B cell (primary cell): ENCODE results near the gene CLCF1. TPM values are rescaled to one million over a fixed set of nuclear protein-coding genes. Genes with fewer than 3 reads are reported as not detected.

Source experiments
- ATAC-seq: fragments of 200-7000 bp; cut with Tn5 transposase; one replicate; pipeline ENCODE4 v1.10.0; 2021; ENCODE audit warnings: low read depth, mild to moderate bottlenecking, moderate number of reproducible peaks, moderate library complexity
- CTCF ChIA-PET: fragments of 350-600 bp; sonication (Branson Sonifier 250); formaldehyde crosslinking; loops from one replicate; lab custom pipeline; 2021; ENCODE audit warnings: antibody characterized with exemption, inconsistent platforms; lab: Charles Lee
- POLR2A ChIA-PET: fragments of 350-600 bp; sonication (Branson Sonifier 250); formaldehyde crosslinking; loops from one replicate; lab custom pipeline; 2021; ENCODE audit warnings: antibody characterized with exemption; lab: Charles Lee
- DNase-seq: peaks from one replicate; pipeline ENCODE4 v3.0.0; 2013
- H2AFZ ChIP-seq: 2 replicates; pipeline ENCODE4 v1.6.1; 2012; ENCODE audit warnings: mild to moderate bottlenecking, low read depth, low read length; ENCODE audit not compliant: insufficient read depth, poor library complexity, severe bottlenecking
- H3K27ac ChIP-seq, 2 donors: 1 replicate in 1 of 2; 2 replicates in 1 of 2; pipeline ENCODE4 v1.5.1; 2012 to 2013; ENCODE audit warnings: low read length in 2 of 2, mild to moderate bottlenecking in 2 of 2, moderate library complexity in 1 of 2
- H3K27me3 ChIP-seq, 4 experiments: fragments of 200-600 bp in 1 of 4; sonication (generic) in 1 of 4; replicated peaks in 1 of 4; 1 replicate in 2 of 4; 2 replicates in 2 of 4; pipeline versions ENCODE4 v1.6.1 to v1.7.0; 2013 to 2016; ENCODE audit warnings: low read length in 3 of 4, mild to moderate bottlenecking in 2 of 4, mixed read lengths in 1 of 4, moderate library complexity in 1 of 4; ENCODE audit not compliant: insufficient read depth in 4 of 4, control insufficient read depth in 3 of 4; ENCODE audit errors: control extremely low read depth in 1 of 4
- H3K36me3 ChIP-seq, 2 experiments: replicated peaks in 1 of 2; 1 replicate in 1 of 2; 2 replicates in 1 of 2; pipeline versions ENCODE4 v1.6.1 to v1.7.1; 2013; ENCODE audit warnings: low read length in 1 of 2; ENCODE audit not compliant: insufficient read depth in 2 of 2, control insufficient read depth in 1 of 2; ENCODE audit errors: control extremely low read depth in 1 of 2, extremely low read depth in 1 of 2
- H3K4me1 ChIP-seq, 2 donors: fragments of 200-600 bp in 1 of 2; sonication (generic) in 1 of 2; 1 replicate in 1 of 2; 2 replicates in 1 of 2; pipeline versions ENCODE4 v1.5.1 to v1.6.1; 2013 to 2017; ENCODE audit warnings: low read length in 2 of 2; ENCODE audit not compliant: control insufficient read depth in 2 of 2, insufficient read depth in 2 of 2
- H3K4me2 ChIP-seq: replicated peaks from 2 replicates; pipeline ENCODE3; 2012; ENCODE audit warnings: mild to moderate bottlenecking, low read depth, low read length; ENCODE audit not compliant: poor library complexity, severe bottlenecking
- H3K4me3 ChIP-seq, 5 experiments: fragments of 200-600 bp in 1 of 5; sonication (generic) in 1 of 5; 1 replicate in 3 of 5; 2 replicates in 2 of 5; pipeline versions ENCODE4 v1.5.1 to v1.7.0; 2011 to 2016; ENCODE audit warnings: low read length in 4 of 5, mild to moderate bottlenecking in 4 of 5, low read depth in 2 of 5, control low read depth in 1 of 5, moderate library complexity in 1 of 5; ENCODE audit not compliant: insufficient read depth in 1 of 5; ENCODE audit errors: control extremely low read depth in 1 of 5, extremely low read depth in 1 of 5
- H3K79me2 ChIP-seq: fragments of 200-600 bp; sonication (generic); one replicate; pipeline ENCODE4 v1.6.0; 2016; ENCODE audit warnings: low read length; ENCODE audit not compliant: control insufficient read depth, insufficient read depth
- H3K9ac ChIP-seq: fragments of 200-600 bp; sonication (generic); 2 replicates; pipeline ENCODE4 v1.6.1; 2017; ENCODE audit warnings: mild to moderate bottlenecking, low read length, moderate library complexity
- H3K9me3 ChIP-seq, 3 donors: one replicate each; pipeline versions ENCODE4 v1.6.1 to v1.7.1; 2013; ENCODE audit warnings: low read length in 2 of 3; ENCODE audit not compliant: control insufficient read depth in 2 of 3, insufficient read depth in 1 of 3; ENCODE audit errors: control extremely low read depth in 1 of 3
- H4K20me1 ChIP-seq: 2 replicates; pipeline ENCODE4 v1.6.0; 2012; ENCODE audit warnings: mild to moderate bottlenecking, low read length; ENCODE audit not compliant: insufficient read depth, control insufficient read depth, poor library complexity, severe bottlenecking
- H3K27ac Mint-ChIP-seq: one replicate; pipeline ENCODE4 v1.8.0; 2021; ENCODE audit warnings: mixed read lengths
- H3K27me3 Mint-ChIP-seq: one replicate; pipeline ENCODE4 v1.8.0; 2021; ENCODE audit warnings: mixed read lengths
- H3K4me1 Mint-ChIP-seq: one replicate; pipeline ENCODE4 v1.8.0; 2021; ENCODE audit warnings: mixed read lengths
- H3K4me3 Mint-ChIP-seq: one replicate; pipeline ENCODE4 v1.8.0; 2021; ENCODE audit warnings: mixed read lengths
- H3K9me3 Mint-ChIP-seq: one replicate; pipeline ENCODE4 v1.8.0; 2022; ENCODE audit warnings: mixed read lengths; ENCODE audit not compliant: insufficient read depth
- CTCF ChIP-seq: fragments of 200-600 bp; IDR thresholded peaks from one replicate; pipeline ENCODE4 v1.8.0; 2022; ENCODE audit warnings: antibody characterized with exemption, mild to moderate bottlenecking
- EZH2 ChIP-seq: IDR thresholded peaks from 2 replicates; pipeline ENCODE4 v1.6.1; 2012; ENCODE audit warnings: borderline replicate concordance, low read depth, mild to moderate bottlenecking, moderate library complexity, low read length; ENCODE audit not compliant: insufficient read depth, poor library complexity, severe bottlenecking
- WGBS: methylation state at CpG from one replicate; pipeline ENCODE4 v1.1.5; 2013; ENCODE audit warnings: missing lambda C conversion rate; ENCODE audit not compliant: insufficient coverage; 5-methylcytosine and 5-hydroxymethylcytosine counted together
- intact Hi-C: fragments of 100-400 bp; cut with micrococcal nuclease; formaldehyde crosslinking; loops from one replicate; pipeline ENCODE4 v1.10.0; 2022
- polyA plus RNA-seq: library from polyadenylated mRNA; depleted of rRNA; stranded (reverse); fragments of >200 nt; gene quantifications from 2 replicates; pipeline ENCODE4 v1.2.3, GENCODE V29; 2012
- total RNA-seq, 2 donors: library from RNA; stranded (reverse); fragments of 120-200 nt in 1 of 2; gene quantifications; 1 replicate in 1 of 2; 2 replicates in 1 of 2; pipeline versions ENCODE4 v1.2.3 to v1.2.4, GENCODE V29; 2013 to 2022

The CLCF1 gene
- total and polyA plus RNA-seq, 2 donors (not counting 1 experiment from before 2014, with no cell fraction given), result 29.1 to 44.6 TPM

- no peaks in the 10 kb centered on the region for H4K20me1 ChIP-seq
- H3K4me1 Mint-ChIP-seq, result no peaks in the 10 kb centered on the region
- intact Hi-C loops, result no loop called here
- H3K9ac ChIP-seq, result no peak overlapping the region
- H3K9me3 Mint-ChIP-seq, result no peaks in the 10 kb centered on the region
- H3K27me3 Mint-ChIP-seq, result no peaks in the 10 kb centered on the region
- peaks cover 9% of the 10 kb centered on the region for H3K79me2 ChIP-seq
- POLR2A ChIA-PET, result interaction anchor here (0.6 kb wide), 1 partner anchor 102 kb away, joined by 4 read pairs; no protein-coding TSS in a partner anchor
- no peak for ATAC-seq
- H3K27ac Mint-ChIP-seq, result no peak overlapping the region
- no peaks in the 10 kb centered on the region for H3K36me3 ChIP-seq
- H3K27me3 ChIP-seq, result no peaks in the 10 kb centered on the region
- H3K4me1 ChIP-seq, result no peaks in the 10 kb centered on the region
- WGBS, result 97% methylated on average over 4 of the region's 6 CpGs
- H3K27ac ChIP-seq, result no peak overlapping the region
- H2AFZ ChIP-seq, result no peak overlapping the region
- H3K9me3 ChIP-seq, result no peaks in the 10 kb centered on the region
- CTCF ChIA-PET, result interaction anchor here (0.6 to 2.4 kb wide), 5 partner anchors 13 to 241 kb away, joined by 3 to 10 read pairs (median 5); no protein-coding TSS in a partner anchor
- H3K4me3 ChIP-seq, result no peak overlapping the region
- no peak overlapping the region for H3K4me2 ChIP-seq
- TF ChIP-seq EZH2, result no peak
- no peak for TF ChIP-seq CTCF
- DNase-seq, result no peak
- no peak overlapping the region for H3K4me3 Mint-ChIP-seq
These were observed 41.2 kb downstream of the CLCF1 start for GRCh38 chr11:67332081-67332691.

DNA sequence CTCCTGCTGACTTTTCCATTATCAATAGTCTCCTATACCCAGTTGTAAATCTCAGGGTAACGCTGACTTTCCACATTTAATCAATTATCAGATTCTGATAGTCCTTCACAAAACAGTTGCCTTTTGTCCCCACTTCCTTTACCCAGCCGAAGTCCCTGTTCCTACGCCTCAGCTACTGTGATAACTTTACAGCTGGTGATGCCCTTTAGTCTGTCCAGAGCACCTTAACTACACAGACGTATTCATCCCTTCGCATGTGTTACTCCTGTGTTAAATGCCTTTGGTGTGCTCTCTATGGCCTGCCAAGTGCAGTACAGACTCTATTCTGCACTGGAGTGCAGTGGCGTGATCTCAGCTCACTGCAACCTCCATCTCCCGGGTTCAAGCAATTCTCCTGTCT lies 49.9 kb downstream of the CLCF1 start:
- H3K36me3 ChIP-seq, result peaks cover 3% of the 10 kb centered on the region in 2 experiments

More for the DNA sequence above, 49.9 kb downstream of the CLCF1 start:
- no peak overlapping the region for H3K4me2 ChIP-seq
- ChIA-PET CTCF (interaction anchor here (1.3 to 7.1 kb wide), 5 partner anchors 14 to 62 kb away, joined by 5 to 76 read pairs (median 14); partner anchors contain the start of gene POLD4), POLR2A (no interaction called here)
- no peaks in the 10 kb centered on the region for H3K9me3 ChIP-seq
- H2AFZ ChIP-seq, result no peak overlapping the region
- no peaks in the 10 kb centered on the region for H4K20me1 ChIP-seq
- H3K4me3 ChIP-seq, result no peak overlapping the region
- no peak overlapping the region for H3K9ac ChIP-seq
- no peak for DNase-seq
- peaks cover 3% of the 10 kb centered on the region for H3K4me1 Mint-ChIP-seq
- peaks cover 7% of the 10 kb centered on the region in 2 donors for H3K4me1 ChIP-seq
- intact Hi-C loops, result no loop called here
- no peaks in the 10 kb centered on the region for H3K27me3 ChIP-seq
- H3K27me3 Mint-ChIP-seq, result no peaks in the 10 kb centered on the region
- no peak for ATAC-seq
- H3K4me3 Mint-ChIP-seq, result no peak overlapping the region
- TF ChIP-seq EZH2, result no peak
- TF ChIP-seq CTCF, result no peak
- H3K27ac ChIP-seq, result no peak overlapping the region
- H3K27ac Mint-ChIP-seq, result no peak overlapping the region
- no peaks in the 10 kb centered on the region for H3K9me3 Mint-ChIP-seq
- H3K79me2 ChIP-seq, result peaks cover 38% of the 10 kb centered on the region
- 99% methylated on average over 5 of the region's 7 CpGs for WGBS
